Measurements from ENCODE around the gene PLEKHA7. TPM values are rescaled to one million over a fixed set of nuclear protein-coding genes. Genes with fewer than 3 reads are reported as not detected.

The PLEKHA7 gene
- total RNA-seq, 6 experiments from 2014 or later = 12.7 to 26.7 (median 21.5) TPM

DNA sequence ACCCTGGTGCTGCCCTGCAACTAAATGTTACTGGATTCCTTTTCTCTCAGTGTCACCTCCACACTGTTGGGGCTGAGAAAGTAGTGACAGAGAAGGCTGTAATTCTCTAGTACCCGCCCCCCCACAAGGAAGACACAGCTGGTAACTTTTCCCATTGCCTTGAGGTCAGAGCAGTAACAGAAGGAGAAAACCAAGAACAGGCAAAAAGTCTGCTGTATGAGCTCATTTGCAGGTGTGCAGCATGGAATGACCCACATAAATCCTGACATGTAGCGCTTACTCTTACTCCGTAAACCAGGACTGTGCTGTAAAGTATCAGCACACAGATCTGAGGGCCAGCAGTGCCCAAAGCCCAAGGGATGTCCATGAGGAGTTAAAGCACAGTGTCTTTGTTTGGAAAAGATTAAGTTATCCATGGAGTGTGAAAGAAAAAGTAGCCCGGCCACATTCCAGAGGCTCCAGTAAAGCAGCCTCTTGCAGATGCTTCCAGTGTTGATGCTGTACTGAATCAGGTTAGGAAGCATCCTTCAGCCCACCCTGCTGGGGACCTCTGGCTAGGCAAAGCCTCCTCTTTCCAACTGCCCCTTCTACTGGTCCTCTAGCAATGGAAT is 120.7 kb downstream of the PLEKHA7 start:
- peak in 1 of 4 donors; percentile 14 for ATAC-seq
- no peak for DNase-seq

DNA sequence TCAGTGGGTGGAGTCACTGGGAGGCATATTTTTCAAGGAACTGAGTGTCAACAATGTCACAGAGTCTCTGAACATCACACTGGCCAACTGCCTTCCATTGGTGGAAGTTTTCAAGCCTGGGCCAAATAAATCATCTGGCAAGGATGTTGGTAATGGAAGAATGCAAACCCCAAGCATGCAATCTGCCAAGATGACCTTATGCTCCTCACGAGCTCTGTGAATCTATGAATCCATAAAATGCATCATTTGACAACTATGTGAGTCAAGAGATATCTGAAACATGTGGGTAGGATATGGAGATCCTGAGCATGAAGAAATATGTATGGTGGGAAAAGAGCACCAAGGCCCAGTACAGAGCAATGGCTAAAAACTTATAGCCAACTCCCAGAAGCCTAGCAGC is 122.2 kb downstream of the PLEKHA7 start:
- intact Hi-C loops (cut with DNase I) = no loop called here
- ATAC-seq = no peak
- WGBS (ENCODE audit: insufficient coverage, low coverage, low lambda C conversion rate, missing lambda C conversion rate) = 67% methylated on average over 1 of the region's 1 CpG

More for the DNA sequence above, 120.7 kb downstream of the PLEKHA7 start:
- no peak overlapping the region for H3K4me3 ChIP-seq
- TF ChIP-seq, protein P1, sequence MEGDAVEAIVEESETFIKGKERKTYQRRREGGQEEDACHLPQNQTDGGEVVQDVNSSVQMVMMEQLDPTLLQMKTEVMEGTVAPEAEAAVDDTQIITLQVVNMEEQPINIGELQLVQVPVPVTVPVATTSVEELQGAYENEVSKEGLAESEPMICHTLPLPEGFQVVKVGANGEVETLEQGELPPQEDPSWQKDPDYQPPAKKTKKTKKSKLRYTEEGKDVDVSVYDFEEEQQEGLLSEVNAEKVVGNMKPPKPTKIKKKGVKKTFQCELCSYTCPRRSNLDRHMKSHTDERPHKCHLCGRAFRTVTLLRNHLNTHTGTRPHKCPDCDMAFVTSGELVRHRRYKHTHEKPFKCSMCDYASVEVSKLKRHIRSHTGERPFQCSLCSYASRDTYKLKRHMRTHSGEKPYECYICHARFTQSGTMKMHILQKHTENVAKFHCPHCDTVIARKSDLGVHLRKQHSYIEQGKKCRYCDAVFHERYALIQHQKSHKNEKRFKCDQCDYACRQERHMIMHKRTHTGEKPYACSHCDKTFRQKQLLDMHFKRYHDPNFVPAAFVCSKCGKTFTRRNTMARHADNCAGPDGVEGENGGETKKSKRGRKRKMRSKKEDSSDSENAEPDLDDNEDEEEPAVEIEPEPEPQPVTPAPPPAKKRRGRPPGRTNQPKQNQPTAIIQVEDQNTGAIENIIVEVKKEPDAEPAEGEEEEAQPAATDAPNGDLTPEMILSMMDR (IDR thresholded peaks at IDR 0.05) = no peak
- TF ChIP-seq POLR2A (IDR thresholded peaks at IDR 0.05) = no peak
- whole genome bisulfite sequencing (ENCODE audit: insufficient coverage, low coverage, low lambda C conversion rate, missing lambda C conversion rate) = 100% methylated on average over 1 of the region's 4 CpGs
- no peaks in the 10 kb centered on the region for H3K27me3 ChIP-seq
- intact Hi-C loops (cut with DNase I) = no loop called here
- peaks cover 0 to 3% (median 0%) of the 10 kb centered on the region in 4 donors for H3K9me3 ChIP-seq
- H3K27ac ChIP-seq = no peak overlapping the region
- peaks cover 0 to 6% (median 2%) of the 10 kb centered on the region in 4 donors for H3K4me1 ChIP-seq
- H3K36me3 ChIP-seq = no peaks in the 10 kb centered on the region

DNA sequence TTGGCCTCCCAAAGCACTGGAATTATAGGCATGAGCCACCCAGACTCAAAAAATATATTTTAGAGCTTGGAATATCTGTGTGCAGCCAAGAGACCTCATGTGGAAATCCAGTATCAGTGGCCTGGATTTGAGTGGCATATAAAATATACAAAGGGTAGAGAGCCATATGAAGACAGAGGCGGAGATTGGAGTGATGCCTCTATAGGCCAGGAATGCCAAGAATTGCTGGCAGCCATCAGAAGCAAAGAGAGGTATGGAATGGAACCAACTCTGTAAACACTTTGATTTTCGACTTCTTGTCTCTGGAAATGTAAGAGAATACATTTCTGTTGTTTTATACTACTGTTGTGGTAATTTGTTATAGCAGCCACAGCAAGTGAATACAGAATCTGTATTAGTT is 123.0 kb downstream of the PLEKHA7 start:
- H3K27me3 ChIP-seq = no peaks in the 10 kb centered on the region
- H3K4me1 ChIP-seq = peaks cover 0 to 6% (median 0%) of the 10 kb centered on the region in 4 donors
- no peaks in the 10 kb centered on the region for H3K36me3 ChIP-seq
- WGBS (ENCODE audit: insufficient coverage, low coverage, low lambda C conversion rate, missing lambda C conversion rate) = 83% methylated on average over 2 of the region's 2 CpGs
- peaks cover 0 to 3% (median 0%) of the 10 kb centered on the region in 4 donors for H3K9me3 ChIP-seq
- DNase-seq = no peak
- intact Hi-C loops (cut with DNase I) = no loop called here
- no peak for ATAC-seq
- TF ChIP-seq, protein P1 (IDR thresholded peaks at IDR 0.05) = no peak
- no peak for TF ChIP-seq POLR2A (IDR thresholded peaks at IDR 0.05)
- no peak overlapping the region for H3K27ac ChIP-seq
- no peak overlapping the region for H3K4me3 ChIP-seq

More for the DNA sequence above, 122.2 kb downstream of the PLEKHA7 start:
- H3K4me1 ChIP-seq = peaks cover 0 to 6% (median 0%) of the 10 kb centered on the region in 4 donors
- no peak for DNase-seq
- H3K9me3 ChIP-seq = peaks cover 0 to 3% (median 0%) of the 10 kb centered on the region in 4 donors
- H3K4me3 ChIP-seq = no peak overlapping the region
- no peak overlapping the region for H3K27ac ChIP-seq
- no peaks in the 10 kb centered on the region for H3K36me3 ChIP-seq
- H3K27me3 ChIP-seq = no peaks in the 10 kb centered on the region
- TF ChIP-seq POLR2A (IDR thresholded peaks at IDR 0.05) = no peak
- TF ChIP-seq, protein P1 (IDR thresholded peaks at IDR 0.05) = no peak

DNA sequence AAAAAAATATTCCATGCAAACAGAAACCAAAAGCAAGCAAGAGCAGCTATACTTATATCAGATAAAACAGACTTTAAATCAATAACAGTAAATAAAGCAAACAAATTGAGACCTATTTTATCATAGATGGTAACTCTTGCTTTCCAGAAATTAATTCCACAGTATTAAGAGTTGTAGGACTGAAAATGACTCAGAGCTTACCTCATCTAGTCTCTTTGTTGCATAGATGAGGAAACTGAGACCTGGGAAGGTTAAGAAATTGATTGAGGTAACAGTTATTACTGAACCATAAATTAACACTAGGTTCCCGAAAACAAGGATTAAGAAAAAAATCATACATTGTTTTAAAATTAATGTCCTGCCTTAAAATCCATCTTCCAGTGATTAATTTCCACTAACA is 123.8 kb downstream of the PLEKHA7 start:
- peaks cover 0 to 3% (median 0%) of the 10 kb centered on the region in 4 donors for H3K9me3 ChIP-seq
- peak in 1 of 4 donors; percentile 17 for ATAC-seq
- DNase-seq = no peak
- 76% methylated on average over 1 of the region's 1 CpG for WGBS (ENCODE audit: insufficient coverage, low coverage, low lambda C conversion rate, missing lambda C conversion rate)
- TF ChIP-seq, protein P1 (IDR thresholded peaks at IDR 0.05) = no peak
- TF ChIP-seq POLR2A (IDR thresholded peaks at IDR 0.05) = no peak
- H3K4me1 ChIP-seq = peaks cover 0 to 6% (median 0%) of the 10 kb centered on the region in 4 donors
- intact Hi-C loops (cut with DNase I) = no loop called here
- no peak overlapping the region for H3K27ac ChIP-seq
- no peaks in the 10 kb centered on the region for H3K36me3 ChIP-seq
- no peak overlapping the region for H3K4me3 ChIP-seq
- no peaks in the 10 kb centered on the region for H3K27me3 ChIP-seq

All from right lobe of liver (tissue), 6 donors.